Neuron (in vitro differentiated cells): Measurements from ENCODE around the gene FBXW8.

ENCODE experiments used
- H2AFZ ChIP-seq: one replicate; pipeline ENCODE4 v1.6.1; 2013; ENCODE audit warnings: low read depth, mild to moderate bottlenecking, inconsistent platforms, low read length, moderate library complexity
- H3K27me3 ChIP-seq: one replicate; pipeline ENCODE4 v1.6.1; 2013; ENCODE audit warnings: low read length; ENCODE audit not compliant: insufficient read depth
- H3K36me3 ChIP-seq: one replicate; pipeline ENCODE4 v1.6.1; 2013; ENCODE audit warnings: low read length; ENCODE audit not compliant: insufficient read depth
- H3K4me1 ChIP-seq: one replicate; pipeline ENCODE4 v1.6.1; 2013; ENCODE audit warnings: low read length; ENCODE audit not compliant: insufficient read depth
- H3K4me3 ChIP-seq: 2 replicates; pipeline ENCODE4 v1.5.1; 2013; ENCODE audit warnings: mild to moderate bottlenecking, low read length, moderate library complexity
- H3K9me3 ChIP-seq: one replicate; pipeline ENCODE4 v1.6.1; 2013; ENCODE audit warnings: low read length

The FBXW8 gene

GRCh38 chr12:116896411-116896924, 14.3 kb upstream of the FBXW8 start:
- Histone ChIP-seq H2AFZ (no peak overlapping the region), H3K4me3 (no peak overlapping the region), H3K27me3 (no peaks in the 10 kb centered on the region), H3K9me3 (no peaks in the 10 kb centered on the region), H3K4me1 (peaks cover 9% of the 10 kb centered on the region), H3K36me3 (no peaks in the 10 kb centered on the region)

GRCh38 chr12:116897476-116897875, 13.3 kb upstream of the FBXW8 start:
- peaks cover under 1% of the 10 kb centered on the region for H3K4me1 ChIP-seq
- H2AFZ ChIP-seq: no peak overlapping the region
- H3K27me3 ChIP-seq: no peaks in the 10 kb centered on the region
- no peaks in the 10 kb centered on the region for H3K9me3 ChIP-seq
- H3K36me3 ChIP-seq: no peaks in the 10 kb centered on the region
- no peak overlapping the region for H3K4me3 ChIP-seq

GRCh38 chr12:116898669-116899068, 12.1 kb upstream of the FBXW8 start:
- Histone ChIP-seq H3K4me1 (no peaks in the 10 kb centered on the region), H2AFZ (no peak overlapping the region), H3K9me3 (no peaks in the 10 kb centered on the region), H3K27me3 (no peaks in the 10 kb centered on the region), H3K4me3 (no peak overlapping the region), H3K36me3 (no peaks in the 10 kb centered on the region)

- Histone ChIP-seq H2AFZ (no peak overlapping the region), H3K4me1 (no peaks in the 10 kb centered on the region), H3K27me3 (peaks cover 2% of the 10 kb centered on the region), H3K4me3 (no peak overlapping the region), H3K36me3 (no peaks in the 10 kb centered on the region), H3K9me3 (no peaks in the 10 kb centered on the region)
These were observed 9.1 kb upstream of the FBXW8 start for GRCh38 chr12:116901612-116902011.

- peaks cover 5% of the 10 kb centered on the region for H3K27me3 ChIP-seq
- H3K36me3 ChIP-seq: no peaks in the 10 kb centered on the region
- no peak overlapping the region for H2AFZ ChIP-seq
These were observed 6.9 kb upstream of the FBXW8 start for GRCh38 chr12:116903818-116904217.

GRCh38 chr12:116906285-116906684, 4.5 kb upstream of the FBXW8 start:
- Histone ChIP-seq H2AFZ (no peak overlapping the region), H3K9me3 (no peaks in the 10 kb centered on the region), H3K36me3 (no peaks in the 10 kb centered on the region), H3K4me1 (peaks cover under 1% of the 10 kb centered on the region), H3K4me3 (no peak overlapping the region), H3K27me3 (peaks cover 5% of the 10 kb centered on the region)

More at GRCh38 chr12:116903818-116904217, 6.9 kb upstream of the FBXW8 start:
- Histone ChIP-seq H3K4me3 (no peak overlapping the region), H3K4me1 (no peaks in the 10 kb centered on the region), H3K9me3 (no peaks in the 10 kb centered on the region)

- Histone ChIP-seq H3K9me3 (no peaks in the 10 kb centered on the region), H2AFZ (peak overlapping the region; percentile 87), H3K4me1 (peaks cover 4% of the 10 kb centered on the region), H3K27me3 (peaks cover 5% of the 10 kb centered on the region), H3K4me3 (peak overlapping the region; percentile 73), H3K36me3 (no peaks in the 10 kb centered on the region)
These were observed 488 bp upstream of the FBXW8 start for GRCh38 chr12:116910280-116910644.

GRCh38 chr12:116915326-116915725, 4.6 kb downstream of the FBXW8 start:
- no peaks in the 10 kb centered on the region for H3K27me3 ChIP-seq
- no peak overlapping the region for H3K4me3 ChIP-seq
- no peak overlapping the region for H2AFZ ChIP-seq
- peaks cover 4% of the 10 kb centered on the region for H3K4me1 ChIP-seq
- H3K9me3 ChIP-seq: no peaks in the 10 kb centered on the region
- H3K36me3 ChIP-seq: peaks cover 6% of the 10 kb centered on the region

- Histone ChIP-seq H3K4me1 (peaks cover 4% of the 10 kb centered on the region), H2AFZ (no peak overlapping the region), H3K4me3 (no peak overlapping the region), H3K36me3 (peaks cover 11% of the 10 kb centered on the region), H3K9me3 (no peaks in the 10 kb centered on the region), H3K27me3 (no peaks in the 10 kb centered on the region)
These were observed 5.4 kb downstream of the FBXW8 start for GRCh38 chr12:116916122-116916521.

- H3K36me3 ChIP-seq: peaks cover 11% of the 10 kb centered on the region
- no peaks in the 10 kb centered on the region for H3K9me3 ChIP-seq
- no peaks in the 10 kb centered on the region for H3K4me1 ChIP-seq
- H3K4me3 ChIP-seq: no peak overlapping the region
- no peak overlapping the region for H2AFZ ChIP-seq
- H3K27me3 ChIP-seq: no peaks in the 10 kb centered on the region
These were observed 6.0 kb downstream of the FBXW8 start for GRCh38 chr12:116916714-116917114.

- no peak overlapping the region for H2AFZ ChIP-seq
- no peaks in the 10 kb centered on the region for H3K27me3 ChIP-seq
- H3K4me1 ChIP-seq: no peaks in the 10 kb centered on the region
- H3K4me3 ChIP-seq: no peak overlapping the region
- peaks cover 11% of the 10 kb centered on the region for H3K36me3 ChIP-seq
- no peaks in the 10 kb centered on the region for H3K9me3 ChIP-seq
These were observed 7.7 kb downstream of the FBXW8 start for GRCh38 chr12:116918464-116918863.

GRCh38 chr12:116919247-116919661, 8.5 kb downstream of the FBXW8 start:
- no peak overlapping the region for H2AFZ ChIP-seq
- no peak overlapping the region for H3K4me3 ChIP-seq
- no peaks in the 10 kb centered on the region for H3K4me1 ChIP-seq
- no peaks in the 10 kb centered on the region for H3K9me3 ChIP-seq
- no peaks in the 10 kb centered on the region for H3K27me3 ChIP-seq
- peaks cover 11% of the 10 kb centered on the region for H3K36me3 ChIP-seq

GRCh38 chr12:116919706-116920485, 9.1 kb downstream of the FBXW8 start:
- Histone ChIP-seq H3K9me3 (no peaks in the 10 kb centered on the region), H3K4me1 (no peaks in the 10 kb centered on the region), H3K36me3 (peaks cover 11% of the 10 kb centered on the region), H3K27me3 (no peaks in the 10 kb centered on the region), H3K4me3 (no peak overlapping the region), H2AFZ (no peak overlapping the region)

- no peak overlapping the region for H3K4me3 ChIP-seq
- no peaks in the 10 kb centered on the region for H3K9me3 ChIP-seq
- H3K4me1 ChIP-seq: no peaks in the 10 kb centered on the region
- H3K27me3 ChIP-seq: no peaks in the 10 kb centered on the region
- H2AFZ ChIP-seq: no peak overlapping the region
- H3K36me3 ChIP-seq: peaks cover 11% of the 10 kb centered on the region
These were observed 10.2 kb downstream of the FBXW8 start for GRCh38 chr12:116920939-116921338.
